KG1 (cell line): ENCODE measurements around the gene FAM210B.
A peak's percentile ranks its signal among the peaks of the same experiment; 100 is the strongest.
"Not testable (repeated sequence)": the region's sequence is repeated elsewhere in the genome, so short reads cannot be mapped to it uniquely, and the experiment has no call there.

ENCODE experiments used
- DNase-seq: peaks from one replicate; lab custom pipeline; 2025; lab: John Stamatoyannopoulos, UW

FAM210B gene, protein sequence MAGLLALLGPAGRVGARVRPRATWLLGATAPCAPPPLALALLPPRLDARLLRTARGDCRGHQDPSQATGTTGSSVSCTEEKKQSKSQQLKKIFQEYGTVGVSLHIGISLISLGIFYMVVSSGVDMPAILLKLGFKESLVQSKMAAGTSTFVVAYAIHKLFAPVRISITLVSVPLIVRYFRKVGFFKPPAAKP

DNA sequence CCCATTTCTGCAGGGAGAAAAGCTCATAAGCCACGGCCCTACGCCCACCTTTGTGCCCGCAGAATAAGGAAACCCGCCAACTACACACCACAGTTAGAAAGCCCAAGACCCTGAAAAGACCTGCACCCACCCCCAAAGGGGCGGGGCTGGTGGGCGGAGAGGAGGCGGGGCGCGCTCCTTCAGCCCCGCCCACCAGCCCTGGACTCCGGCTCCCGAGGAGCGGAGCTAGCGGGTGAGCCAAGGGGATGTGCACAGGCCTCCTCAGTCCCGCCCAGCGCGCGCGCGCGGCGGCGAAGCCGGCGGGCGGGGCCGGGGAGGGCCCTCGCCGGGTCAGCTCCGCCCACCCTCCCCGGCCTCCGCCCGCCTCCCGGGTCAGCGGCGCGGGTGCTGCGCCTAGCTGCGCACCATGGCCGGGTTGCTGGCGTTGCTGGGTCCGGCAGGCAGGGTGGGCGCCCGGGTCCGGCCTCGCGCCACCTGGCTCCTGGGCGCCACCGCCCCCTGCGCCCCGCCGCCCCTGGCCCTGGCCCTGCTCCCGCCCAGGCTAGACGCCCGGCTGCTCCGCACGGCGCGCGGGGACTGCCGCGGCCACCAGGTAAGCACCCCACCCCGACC is at the start of gene FAM210B:
TSS of gene FAM210B (plus strand) at position 375 of the 612 bp plus-strand sequence. CDS start at position 407, 32 bp downstream.
- DNase-seq, result peak; percentile 54

DNA sequence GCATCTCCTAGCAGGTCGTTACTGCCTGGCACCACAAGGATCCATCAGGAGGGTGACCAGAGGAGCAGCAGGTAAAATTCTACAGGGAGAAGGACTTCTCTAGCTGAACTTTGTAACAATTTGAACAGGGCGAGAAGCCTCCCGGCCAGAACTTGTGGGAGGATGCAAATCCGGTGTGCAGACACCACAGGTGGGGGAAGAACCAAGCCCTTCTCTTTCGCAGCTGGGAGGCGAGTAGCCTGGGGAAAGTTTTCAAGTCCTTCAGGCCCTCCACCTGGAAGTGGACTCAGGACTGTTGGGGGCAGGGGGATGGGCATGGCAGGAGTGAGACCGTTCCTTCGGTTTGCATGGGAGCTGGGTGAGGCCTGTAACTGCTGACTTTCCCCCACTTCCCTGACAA is 42.7 kb upstream of the FAM210B start:
- no peak for DNase-seq

DNA sequence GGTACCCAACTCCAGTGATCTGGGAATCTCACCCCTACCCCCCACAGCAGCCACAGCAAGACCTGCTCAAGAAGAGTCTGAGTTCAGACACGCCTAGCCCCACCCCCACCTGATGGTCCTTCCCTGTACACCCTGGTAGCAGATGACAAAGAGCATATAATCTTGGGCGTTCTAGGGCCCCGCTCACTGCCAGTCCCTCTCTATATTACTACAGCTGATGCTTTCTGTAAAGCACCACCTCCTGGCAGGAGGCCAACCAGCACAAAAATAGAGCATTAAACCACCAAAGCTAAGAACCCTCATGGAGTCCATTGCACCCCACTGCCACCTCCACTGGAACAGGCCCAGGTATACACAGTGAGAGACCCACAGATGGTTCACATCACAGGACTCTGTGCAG is 42.3 kb upstream of the FAM210B start:
- no peak for DNase-seq

DNA sequence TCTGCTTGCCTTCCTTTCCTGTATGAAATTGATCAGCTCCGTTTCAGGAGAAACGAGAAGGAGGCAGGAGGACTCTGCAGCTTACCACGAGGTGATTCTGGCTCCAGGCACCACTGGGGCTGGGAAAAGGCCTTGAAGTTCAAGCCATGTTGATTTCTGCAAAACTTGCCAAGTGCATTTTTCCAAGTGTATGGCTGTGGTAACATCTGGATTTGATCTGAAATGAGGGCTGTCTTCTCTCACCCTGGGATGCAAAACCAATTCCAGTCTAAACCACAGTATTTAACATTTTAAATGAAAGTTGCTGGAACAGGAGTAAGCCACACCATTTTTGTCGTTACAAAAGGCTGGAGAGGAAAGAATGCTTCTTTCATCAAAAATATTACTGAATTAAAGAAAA is 36.1 kb upstream of the FAM210B start:
- no peak for DNase-seq

DNA sequence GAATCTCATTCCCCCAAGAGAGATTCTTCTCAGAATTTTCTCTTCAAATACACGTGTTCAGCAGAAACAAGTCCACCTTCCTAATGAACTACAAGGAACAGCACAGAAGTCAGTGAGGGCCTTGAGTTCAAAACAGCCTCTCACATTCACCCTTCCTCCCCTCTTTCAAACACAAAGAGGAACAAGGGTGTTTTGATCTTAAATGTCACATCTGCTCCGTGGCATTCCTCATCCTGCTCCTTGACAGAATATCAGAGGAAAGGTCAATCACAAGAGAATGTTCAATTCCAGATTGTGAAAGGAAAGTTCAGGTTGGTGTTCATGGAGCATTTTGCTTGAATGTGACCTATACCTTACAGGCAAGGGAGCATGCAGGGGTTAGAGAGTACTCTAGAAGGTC is 35.6 kb upstream of the FAM210B start:
- no peak for DNase-seq

DNA sequence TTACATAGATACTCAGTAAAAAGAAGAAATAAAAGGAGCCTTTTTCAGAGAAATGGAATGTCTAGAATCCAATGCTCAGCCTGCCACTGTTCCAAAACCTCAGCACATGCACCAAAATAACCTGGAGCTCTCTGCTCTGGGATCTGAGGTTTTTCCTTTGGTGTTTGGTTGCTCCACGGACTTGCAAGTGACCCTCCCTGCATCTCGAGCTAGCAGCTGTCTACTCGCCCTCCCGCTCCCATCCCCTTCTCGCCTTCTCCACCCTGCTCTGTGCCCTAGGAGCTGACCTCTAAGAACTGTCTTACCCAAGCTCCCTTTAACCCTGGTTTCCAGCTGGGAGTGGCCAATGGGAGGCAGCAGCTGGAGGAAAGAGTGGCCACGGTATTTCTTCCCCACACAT is 35.1 kb upstream of the FAM210B start:
- DNase-seq, result no peak

DNA sequence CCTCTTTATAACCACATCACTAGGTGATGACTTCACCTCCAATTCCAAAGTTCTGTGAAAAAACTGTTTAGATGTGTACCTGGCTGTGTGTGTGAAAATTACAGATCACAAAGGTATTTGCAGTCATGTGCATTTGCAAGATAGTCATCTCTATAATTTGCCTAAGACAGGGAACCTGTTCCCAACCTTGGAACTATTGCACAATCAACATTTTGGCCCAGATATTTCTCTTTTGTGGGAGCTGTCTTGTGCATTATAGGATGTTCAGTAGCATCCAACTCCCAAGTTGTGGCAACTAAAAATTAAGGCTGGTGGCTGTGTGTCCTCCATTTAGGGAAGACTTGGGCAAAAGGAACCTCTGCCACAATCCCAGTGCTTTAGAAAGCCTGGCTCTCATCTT is 34.0 kb upstream of the FAM210B start:
- DNase-seq, result no peak

DNA sequence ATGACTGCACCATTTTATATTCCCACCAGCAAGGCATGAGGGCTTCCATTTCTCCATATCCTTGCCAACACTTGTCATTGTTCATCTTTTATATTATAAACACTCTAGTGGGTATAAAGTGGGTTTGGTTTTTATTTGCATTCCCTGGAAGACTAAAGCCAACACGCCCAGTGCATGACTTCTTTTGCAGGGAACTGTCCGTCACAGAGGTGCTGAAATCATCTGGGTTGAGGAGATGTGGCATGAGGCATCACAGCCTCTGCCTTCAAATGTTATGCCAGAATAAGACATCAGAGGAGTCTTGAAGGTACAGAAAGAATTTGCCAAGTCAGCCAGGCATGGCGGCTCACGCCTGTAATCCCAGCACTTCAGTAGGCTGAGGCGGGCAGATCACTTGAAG is 29.9 kb upstream of the FAM210B start:
- no peak for DNase-seq

DNA sequence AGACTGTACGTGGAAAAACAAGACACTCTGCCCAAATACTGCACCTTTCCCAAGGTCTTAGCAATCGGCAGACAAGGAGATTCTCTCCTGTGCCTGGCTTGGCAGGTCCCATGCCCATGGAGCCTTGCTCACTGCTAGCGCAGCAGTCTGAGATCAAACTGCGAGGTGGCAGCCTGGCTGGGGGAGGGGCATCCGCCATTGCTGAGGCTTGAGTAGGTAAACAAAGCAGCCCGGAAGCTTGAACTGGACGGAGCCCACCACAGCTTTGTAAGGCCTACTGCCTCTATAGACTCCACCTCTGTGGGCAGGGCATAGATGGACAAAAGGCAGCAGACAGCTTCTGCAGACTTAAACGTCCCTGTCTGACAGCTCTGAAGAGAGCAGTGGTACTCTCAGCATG is 22.1 kb upstream of the FAM210B start:
- DNase-seq, result not testable (repeated sequence)

DNA sequence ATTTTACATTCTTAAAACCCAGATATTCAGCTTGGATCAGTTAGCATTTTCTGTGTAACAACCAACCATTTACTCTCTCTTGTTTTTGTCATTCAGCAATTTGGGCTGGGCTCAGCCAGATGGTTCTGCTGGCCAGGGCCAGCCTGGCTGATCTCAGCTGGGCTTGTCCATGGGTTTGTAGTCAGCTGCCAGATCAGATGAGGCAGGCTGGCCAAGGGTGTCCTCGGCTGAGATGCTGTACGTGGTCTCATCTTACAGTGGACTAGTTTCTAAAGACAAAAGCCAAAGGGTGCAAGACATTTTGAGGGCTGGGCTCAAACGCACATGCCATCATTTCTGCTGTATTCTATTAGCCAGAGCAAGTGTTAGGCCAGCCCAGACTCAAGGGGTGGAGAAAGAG is 16.0 kb upstream of the FAM210B start:
- DNase-seq, result no peak

DNA sequence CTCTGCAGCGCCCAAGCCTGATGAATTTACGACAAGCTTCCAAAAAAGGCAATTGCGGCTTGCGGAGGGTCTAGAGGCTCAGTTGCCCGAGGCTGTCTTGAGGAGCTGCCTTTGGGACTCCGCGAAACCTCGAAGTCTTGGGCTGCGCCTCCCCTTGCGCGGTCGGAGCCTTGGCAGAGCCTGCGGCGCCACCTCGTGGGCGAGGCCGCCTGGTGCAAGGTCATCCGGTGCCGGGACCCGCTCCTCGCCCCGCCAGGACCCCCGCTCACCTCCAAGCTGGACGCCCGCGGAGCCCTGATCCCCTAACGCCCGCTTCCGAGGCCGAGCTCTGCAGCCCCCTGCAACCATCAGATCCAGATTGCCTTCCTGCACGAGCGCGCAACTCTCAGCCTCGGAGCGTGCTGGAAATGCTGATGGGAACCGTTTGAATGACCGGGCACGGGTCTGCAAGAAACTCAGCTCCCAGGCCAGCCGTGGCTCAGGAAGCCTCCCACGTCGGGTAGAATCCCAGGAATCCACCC is 14.9 kb upstream of the FAM210B start:
- no peak for DNase-seq

DNA sequence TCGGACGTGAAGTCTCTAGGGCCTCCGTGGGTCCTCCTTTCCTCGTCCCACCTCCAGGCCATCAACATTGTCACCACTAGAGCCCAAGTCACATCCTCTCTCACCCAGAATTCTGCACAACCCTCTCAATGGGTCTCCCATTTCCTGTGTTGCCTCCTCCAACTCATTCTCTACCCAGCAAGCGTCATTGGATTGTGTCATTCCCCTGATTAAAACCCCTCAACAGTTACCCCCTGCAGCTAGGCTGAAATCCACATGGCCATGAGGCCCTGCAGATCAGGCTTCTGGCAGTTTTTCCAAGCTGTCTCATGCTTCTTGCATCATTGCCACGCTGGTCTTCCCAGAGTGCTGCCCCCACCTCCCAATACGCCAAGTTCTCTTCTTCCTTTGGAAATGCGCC is 12.9 kb upstream of the FAM210B start:
- no peak for DNase-seq

DNA sequence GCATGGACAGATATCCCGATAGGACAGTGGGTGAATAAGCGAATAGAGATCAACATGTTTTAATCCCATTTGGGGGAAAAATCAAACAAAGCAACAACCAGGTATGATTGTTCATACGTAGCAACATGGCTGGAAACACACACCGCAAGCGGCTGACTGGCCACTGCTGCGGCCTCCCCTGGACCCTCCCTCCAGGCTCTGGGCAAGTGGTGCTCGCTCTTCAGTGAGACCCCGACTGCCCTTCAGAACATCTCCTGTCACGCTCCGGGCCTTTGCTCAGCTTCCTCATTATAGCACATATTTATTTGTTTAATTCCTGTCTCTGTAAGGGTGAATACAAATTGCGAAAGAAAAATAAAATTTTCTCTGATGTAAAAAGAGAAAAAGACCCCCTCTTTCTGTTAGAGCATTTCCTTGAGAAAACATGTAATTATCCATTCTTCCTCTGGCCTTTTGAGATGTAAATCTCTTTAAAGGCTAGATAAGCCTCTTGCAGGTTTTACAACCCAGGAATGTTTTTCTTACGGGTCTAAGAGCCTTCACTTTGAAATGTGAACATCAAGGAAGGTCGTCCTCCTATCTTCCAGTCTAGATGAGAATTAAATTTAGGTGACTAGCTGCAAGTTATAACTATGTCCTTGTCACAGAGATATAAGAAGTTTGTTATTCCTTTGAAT is 11.0 kb upstream of the FAM210B start:
- no peak for DNase-seq

DNA sequence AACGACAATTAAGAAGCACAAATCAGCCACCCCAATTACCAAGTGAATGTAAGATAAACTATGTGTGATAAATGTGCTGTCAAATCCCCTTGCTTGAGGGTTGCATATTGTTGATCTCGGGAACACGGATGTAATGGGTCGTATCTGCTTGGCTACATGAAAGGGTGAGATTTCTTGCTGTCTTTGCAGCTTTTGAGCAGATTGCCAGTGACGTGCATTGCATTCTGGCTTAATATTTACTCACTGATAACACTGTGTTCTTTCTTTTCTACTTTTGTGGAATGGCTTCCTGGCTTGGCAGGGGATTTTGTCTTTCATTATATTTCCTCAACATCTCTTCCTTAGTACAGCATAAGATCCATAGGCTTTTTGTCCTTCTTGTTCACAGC is 10.5 kb upstream of the FAM210B start:
- no peak for DNase-seq

DNA sequence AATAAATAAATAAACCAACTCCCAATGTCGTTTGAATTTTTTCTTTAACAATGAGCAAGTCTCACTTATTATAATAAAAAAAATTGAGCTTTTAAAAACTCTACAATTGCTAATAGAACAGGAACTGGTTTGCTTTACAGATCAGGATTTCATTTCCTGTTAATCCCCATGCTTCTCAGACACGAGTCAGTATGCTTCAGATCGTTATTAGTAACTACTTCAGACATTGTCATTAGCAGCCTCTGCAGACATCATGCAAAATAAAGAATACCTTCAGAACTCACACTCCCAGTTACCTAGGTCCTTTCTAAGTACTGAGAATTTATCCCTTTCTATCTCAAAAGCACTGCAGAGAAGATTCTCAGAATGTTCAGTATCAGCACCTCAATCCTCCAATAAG is 10.0 kb upstream of the FAM210B start:
- DNase-seq, result no peak

DNA sequence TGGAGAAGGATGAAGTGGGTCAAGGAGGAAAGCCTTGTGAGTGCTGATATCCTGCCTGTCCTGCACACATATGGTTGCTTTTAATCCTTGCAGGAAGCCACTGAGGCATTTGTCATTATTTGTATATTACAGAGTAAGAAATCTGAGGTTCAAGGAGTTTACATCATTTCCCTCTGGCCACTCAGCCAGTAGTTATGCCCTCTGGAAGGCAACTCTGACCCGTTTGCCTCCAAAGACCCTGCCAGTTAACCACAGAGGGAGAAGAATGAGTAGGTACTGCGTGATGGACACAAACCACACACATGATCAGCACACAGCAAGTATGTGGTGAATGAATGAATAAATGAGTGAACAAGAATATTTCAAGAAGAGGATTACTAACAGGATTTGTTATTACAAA is 7.9 kb upstream of the FAM210B start:
- DNase-seq, result no peak

DNA sequence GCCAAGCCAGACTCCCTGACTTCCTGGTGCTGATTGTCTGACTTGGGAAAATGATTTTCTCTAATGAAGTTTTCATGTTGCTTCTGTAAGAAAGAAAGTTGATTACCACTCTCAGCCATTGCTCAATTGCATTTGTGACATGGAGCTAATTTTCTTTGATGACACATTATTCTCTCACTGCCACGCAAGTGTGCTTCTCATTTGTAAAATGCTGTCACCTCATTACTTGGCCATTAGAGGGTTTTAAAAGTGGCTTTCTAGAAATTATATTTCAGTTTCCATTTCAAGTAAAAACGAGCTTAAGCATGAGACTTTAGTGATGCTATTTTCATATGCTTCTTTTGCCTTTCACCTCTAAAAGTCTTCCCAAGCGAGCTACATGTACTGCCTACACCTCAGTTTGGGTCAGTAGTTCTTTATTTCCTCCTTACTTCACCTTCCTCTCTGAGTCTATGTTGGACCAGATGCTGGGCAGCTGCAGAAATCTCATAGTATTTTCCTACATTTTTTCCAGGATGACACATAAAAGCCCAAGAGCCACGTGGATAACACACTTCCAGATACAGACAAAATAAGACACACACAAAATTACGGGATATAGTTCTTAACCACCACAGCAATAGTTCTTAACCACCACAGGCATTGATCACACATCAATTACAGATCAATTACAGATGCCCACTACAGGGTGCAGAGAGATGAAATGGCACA is 6.3 kb upstream of the FAM210B start:
- no peak for DNase-seq

DNA sequence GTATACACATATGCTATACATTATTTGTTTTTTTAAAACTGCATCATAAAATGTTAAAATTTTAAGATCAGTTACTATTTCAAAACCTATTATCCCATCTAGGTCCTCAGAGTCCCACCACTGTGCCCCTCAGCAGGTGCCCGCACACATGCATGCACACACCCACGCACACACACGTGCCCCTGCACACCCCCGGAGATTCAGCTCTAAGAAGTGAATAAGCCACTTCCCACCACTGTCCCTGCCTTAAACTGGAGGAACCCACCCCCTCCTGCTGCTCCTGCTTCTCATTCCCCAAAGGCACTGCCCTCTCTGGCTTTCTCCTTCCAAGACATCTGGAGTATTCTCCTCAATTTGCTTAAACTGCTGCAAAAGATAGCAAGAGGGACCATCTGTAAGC is 5.4 kb upstream of the FAM210B start:
- DNase-seq, result no peak

DNA sequence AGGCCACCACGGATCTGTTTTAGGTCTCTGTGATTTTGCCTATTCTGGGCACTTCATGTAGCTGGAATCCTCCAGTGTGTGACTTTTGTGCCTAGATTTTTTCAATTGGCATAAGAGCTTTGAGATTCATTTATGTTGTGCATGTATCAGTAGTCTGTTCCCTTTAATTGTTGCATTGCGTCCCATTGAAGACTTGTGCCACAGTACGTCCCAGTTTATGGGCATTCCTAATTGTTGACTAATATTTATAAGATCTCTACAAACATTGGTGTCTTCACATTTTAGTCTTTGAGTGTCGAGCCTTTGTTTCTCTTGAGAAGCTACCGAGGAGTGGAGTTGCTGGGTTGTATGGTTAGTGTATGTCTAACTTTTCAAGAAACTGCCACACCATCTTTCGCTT is 704 bp upstream of the FAM210B start:
- no peak for DNase-seq

DNA sequence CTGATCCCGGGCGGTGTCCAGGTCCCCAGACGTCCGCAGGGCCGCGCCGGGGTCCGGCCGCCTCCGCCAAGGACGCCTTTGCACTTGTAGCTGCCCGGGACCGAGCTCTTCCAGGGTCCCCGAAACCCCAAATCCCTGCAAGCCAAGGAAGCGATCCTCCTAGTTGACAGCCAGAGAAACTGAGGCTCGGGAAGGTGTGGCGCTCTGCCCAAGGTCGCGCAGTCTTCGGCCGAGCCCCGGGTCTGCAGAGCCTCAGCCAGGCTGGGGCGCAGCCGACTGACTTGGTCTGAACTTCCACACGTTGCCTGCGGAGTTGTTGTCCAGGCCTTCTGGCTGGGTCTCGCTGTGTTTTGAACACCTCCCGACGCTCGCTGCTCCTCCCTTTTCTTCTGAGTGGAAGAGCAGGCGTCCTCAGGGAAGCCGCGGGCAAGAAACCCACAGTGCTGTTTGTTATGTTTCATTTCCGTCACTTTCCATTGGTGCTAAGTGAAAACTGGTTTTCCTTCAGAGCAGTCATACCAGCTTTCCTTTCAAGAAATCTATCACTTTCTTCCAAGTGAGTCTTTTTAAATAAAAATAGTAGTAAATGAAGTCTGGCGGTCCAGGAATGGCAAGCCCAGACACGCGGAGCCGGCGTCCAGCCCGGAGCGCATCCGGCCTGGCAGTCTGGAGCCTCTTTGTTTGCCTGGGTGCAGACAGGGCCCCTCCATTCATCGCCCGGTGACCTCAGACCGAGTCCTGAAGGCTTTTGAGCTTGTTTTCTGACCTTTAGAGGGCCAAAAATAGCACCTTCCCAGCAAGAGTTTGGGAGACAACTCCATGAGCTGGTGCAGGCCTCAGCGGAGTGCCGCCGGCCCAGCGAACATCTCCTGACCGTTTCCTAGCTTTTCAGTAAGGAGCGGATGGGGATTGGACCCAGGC is 698 bp downstream of the FAM210B start:
- no peak for DNase-seq

DNA sequence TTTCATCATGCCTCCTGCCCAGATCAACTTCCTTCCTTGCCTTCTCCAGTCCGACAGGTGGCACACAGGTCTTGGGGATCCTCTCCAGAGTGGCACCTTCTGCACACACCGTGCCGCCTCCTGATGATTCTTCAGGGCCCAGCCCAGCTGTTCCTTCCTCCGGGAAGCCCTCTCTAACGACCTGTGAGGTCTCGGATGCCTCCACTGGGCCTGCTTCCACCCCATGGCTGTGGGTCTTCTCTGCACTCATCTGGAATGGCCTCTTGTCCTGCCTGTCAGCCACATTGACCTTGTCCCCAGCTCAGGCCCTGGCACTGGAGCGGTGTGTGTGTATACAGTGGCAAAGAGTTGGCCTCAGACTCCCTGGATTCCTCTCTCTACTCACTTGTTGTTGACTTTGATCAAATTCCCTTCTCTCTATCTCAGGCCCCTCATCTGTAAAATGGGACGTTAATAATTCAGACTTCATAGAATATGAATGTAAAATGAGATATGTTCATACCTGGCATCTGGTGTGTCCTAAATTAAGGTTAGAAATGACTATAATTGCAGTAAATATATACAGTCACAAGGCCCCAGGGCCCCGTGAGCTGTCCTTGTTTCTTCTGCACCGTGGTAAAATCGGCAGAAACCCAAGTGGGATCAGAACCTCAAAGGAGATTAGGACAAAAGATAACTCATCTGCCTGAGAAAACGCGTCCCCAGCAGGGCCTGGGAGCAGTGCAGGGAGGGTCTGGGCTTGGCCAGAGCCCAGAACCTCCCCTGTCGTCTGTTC is 1.5 kb downstream of the FAM210B start:
- DNase-seq, result no peak
